ENCODE data around the gene ERC1.

ERC1 gene

DNA sequence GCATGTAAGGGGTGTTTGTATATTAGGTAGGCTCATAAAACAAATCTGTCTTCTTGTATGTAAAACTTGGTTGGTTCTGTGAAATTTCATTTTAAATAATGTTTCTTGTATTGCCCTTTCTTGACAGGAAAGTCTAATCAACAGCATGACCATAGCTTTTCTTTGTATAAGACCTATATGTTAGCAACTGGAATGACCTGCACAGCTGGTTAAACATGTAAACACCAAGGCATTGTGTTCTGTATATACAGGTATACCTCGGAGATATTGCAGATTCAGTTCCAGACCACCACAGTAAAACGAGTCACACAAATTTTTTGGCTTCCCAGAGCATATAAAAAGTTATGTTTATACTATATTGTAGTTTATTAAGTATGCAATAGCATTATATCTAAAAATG lies 183.6 kb downstream of the ERC1 start:
- H3K36me3 ChIP-seq (ENCODE audit: control insufficient read depth, low read length): no peaks in the 10 kb centered on the region
- no peak for TF ChIP-seq EZH2phosphoT487 (IDR thresholded peaks at IDR 0.05; ENCODE audit: borderline replicate concordance, low read length)
- TF ChIP-seq, protein P1, sequence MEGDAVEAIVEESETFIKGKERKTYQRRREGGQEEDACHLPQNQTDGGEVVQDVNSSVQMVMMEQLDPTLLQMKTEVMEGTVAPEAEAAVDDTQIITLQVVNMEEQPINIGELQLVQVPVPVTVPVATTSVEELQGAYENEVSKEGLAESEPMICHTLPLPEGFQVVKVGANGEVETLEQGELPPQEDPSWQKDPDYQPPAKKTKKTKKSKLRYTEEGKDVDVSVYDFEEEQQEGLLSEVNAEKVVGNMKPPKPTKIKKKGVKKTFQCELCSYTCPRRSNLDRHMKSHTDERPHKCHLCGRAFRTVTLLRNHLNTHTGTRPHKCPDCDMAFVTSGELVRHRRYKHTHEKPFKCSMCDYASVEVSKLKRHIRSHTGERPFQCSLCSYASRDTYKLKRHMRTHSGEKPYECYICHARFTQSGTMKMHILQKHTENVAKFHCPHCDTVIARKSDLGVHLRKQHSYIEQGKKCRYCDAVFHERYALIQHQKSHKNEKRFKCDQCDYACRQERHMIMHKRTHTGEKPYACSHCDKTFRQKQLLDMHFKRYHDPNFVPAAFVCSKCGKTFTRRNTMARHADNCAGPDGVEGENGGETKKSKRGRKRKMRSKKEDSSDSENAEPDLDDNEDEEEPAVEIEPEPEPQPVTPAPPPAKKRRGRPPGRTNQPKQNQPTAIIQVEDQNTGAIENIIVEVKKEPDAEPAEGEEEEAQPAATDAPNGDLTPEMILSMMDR (IDR thresholded peaks at IDR 0.05; ENCODE audit: low read depth, low read length, poor library complexity, severe bottlenecking): no peak
- H3K27ac ChIP-seq (ENCODE audit: low read depth, low read length): no peak overlapping the region
- no peaks in the 10 kb centered on the region for H4K20me1 ChIP-seq (ENCODE audit: control insufficient read depth, insufficient read depth, low read depth, low read length)
- no peaks in the 10 kb centered on the region for H3K9me2 ChIP-seq (replicated peaks; ENCODE audit: control insufficient read depth, low read length)
- H3K79me2 ChIP-seq (ENCODE audit: control insufficient read depth, low read length): no peaks in the 10 kb centered on the region
- no peaks in the 10 kb centered on the region for H3F3A ChIP-seq (ENCODE audit: control insufficient read depth, insufficient read depth)
- no peak overlapping the region for H3K4me3 ChIP-seq (ENCODE audit: low read length)
- no peak overlapping the region for H3K4me2 ChIP-seq (ENCODE audit: low read length)
- H3K4me1 ChIP-seq (ENCODE audit: control insufficient read depth, low read length): peaks cover 15% of the 10 kb centered on the region
- H3K27me3 ChIP-seq (ENCODE audit: control insufficient read depth, low read length): no peaks in the 10 kb centered on the region
- H3K9me3 ChIP-seq (ENCODE audit: control insufficient read depth, insufficient read depth, low read length): no peaks in the 10 kb centered on the region

DNA sequence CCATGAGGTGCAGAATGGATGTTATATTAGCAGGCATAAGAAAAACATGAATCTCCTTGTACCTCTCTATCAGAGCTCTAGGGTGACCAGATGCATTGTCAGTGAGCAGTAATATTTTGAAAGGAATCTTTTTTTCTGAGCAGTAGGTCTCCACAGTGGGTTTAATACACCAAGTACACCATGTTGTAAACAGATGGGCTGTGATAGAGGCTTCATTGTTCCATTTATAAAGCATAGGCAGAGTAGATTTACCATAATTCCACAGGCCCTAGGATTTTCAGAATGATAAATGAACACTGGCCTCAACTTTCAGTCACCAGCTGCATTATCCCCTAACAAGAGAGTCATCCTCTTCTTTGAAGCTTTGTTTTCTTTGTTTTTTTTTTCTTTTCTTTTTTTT lies 185.2 kb downstream of the ERC1 start:
- no peak overlapping the region for H3K4me3 ChIP-seq (ENCODE audit: low read length)
- no peak overlapping the region for H3K4me2 ChIP-seq (ENCODE audit: low read length)
- H3K36me3 ChIP-seq (ENCODE audit: control insufficient read depth, low read length): no peaks in the 10 kb centered on the region
- no peak overlapping the region for H3K27ac ChIP-seq (ENCODE audit: low read depth, low read length)
- H3K79me2 ChIP-seq (ENCODE audit: control insufficient read depth, low read length): no peaks in the 10 kb centered on the region
- no peaks in the 10 kb centered on the region for H3K9me3 ChIP-seq (ENCODE audit: control insufficient read depth, insufficient read depth, low read length)
- no peaks in the 10 kb centered on the region for H3F3A ChIP-seq (ENCODE audit: control insufficient read depth, insufficient read depth)
- no peaks in the 10 kb centered on the region for H3K9me2 ChIP-seq (replicated peaks; ENCODE audit: control insufficient read depth, low read length)
- peaks cover 15% of the 10 kb centered on the region for H3K4me1 ChIP-seq (ENCODE audit: control insufficient read depth, low read length)
- TF ChIP-seq, protein P1 (IDR thresholded peaks at IDR 0.05; ENCODE audit: low read depth, low read length, poor library complexity, severe bottlenecking): no peak
- TF ChIP-seq EZH2phosphoT487 (IDR thresholded peaks at IDR 0.05; ENCODE audit: borderline replicate concordance, low read length): no peak
- H4K20me1 ChIP-seq (ENCODE audit: control insufficient read depth, insufficient read depth, low read depth, low read length): no peaks in the 10 kb centered on the region
- no peaks in the 10 kb centered on the region for H3K27me3 ChIP-seq (ENCODE audit: control insufficient read depth, low read length)

DNA sequence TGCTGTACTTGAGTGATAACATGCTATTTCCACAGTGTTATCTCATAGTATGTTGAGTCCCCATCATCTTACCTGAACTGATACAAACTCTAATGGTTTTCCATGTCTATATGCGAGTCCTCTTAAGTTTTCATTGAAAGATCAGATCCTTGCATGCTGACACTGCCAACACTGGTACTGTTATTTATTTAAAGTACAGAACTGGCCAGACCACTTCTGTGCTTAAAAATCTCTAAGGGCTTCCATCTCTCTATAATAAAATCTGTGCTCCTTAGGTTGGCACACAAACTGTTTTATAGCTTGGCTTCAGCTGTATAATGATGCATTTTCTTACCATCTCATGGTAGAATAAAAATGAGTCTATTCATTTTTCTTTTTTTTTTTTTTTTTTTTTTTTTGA lies 188.1 kb downstream of the ERC1 start:
- no peak for TF ChIP-seq EZH2phosphoT487 (IDR thresholded peaks at IDR 0.05; ENCODE audit: borderline replicate concordance, low read length)
- TF ChIP-seq, protein P1 (IDR thresholded peaks at IDR 0.05; ENCODE audit: low read depth, low read length, poor library complexity, severe bottlenecking): no peak
- Histone ChIP-seq H4K20me1 (ENCODE audit: control insufficient read depth, insufficient read depth, low read depth, low read length) (no peaks in the 10 kb centered on the region), H3K27me3 (ENCODE audit: control insufficient read depth, low read length) (no peaks in the 10 kb centered on the region), H3F3A (ENCODE audit: control insufficient read depth, insufficient read depth) (no peaks in the 10 kb centered on the region), H3K36me3 (ENCODE audit: control insufficient read depth, low read length) (peaks cover 6% of the 10 kb centered on the region; the same call in 1 of the 2 replicates), H3K4me3 (ENCODE audit: low read length) (no peak overlapping the region), H3K4me2 (ENCODE audit: low read length) (no peak overlapping the region), H3K79me2 (ENCODE audit: control insufficient read depth, low read length) (no peaks in the 10 kb centered on the region), H3K9me3 (ENCODE audit: control insufficient read depth, insufficient read depth, low read length) (no peaks in the 10 kb centered on the region), H3K9me2 (replicated peaks; ENCODE audit: control insufficient read depth, low read length) (no peaks in the 10 kb centered on the region), H3K4me1 (ENCODE audit: control insufficient read depth, low read length) (peaks cover 2% of the 10 kb centered on the region), H3K27ac (ENCODE audit: low read depth, low read length) (no peak overlapping the region)

DNA sequence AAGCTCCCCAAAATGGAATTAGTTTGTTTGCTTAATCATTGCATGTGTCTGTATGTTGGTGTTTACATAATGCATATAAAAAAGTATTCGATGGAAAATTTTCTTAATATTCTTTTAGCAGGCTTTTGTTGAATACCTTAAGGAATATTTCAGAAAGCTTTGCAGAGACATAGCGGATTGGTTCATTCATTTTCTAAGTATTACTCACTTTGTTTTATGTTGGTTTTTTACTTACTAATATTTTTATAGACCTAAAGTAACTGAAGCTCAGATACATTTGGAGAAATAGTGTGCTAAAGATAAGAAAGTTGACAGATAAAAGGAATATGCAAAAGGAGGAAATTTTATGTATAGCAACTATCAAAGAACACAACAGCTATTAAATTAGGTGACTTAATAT lies 191.0 kb downstream of the ERC1 start:
- Histone ChIP-seq H3F3A (ENCODE audit: control insufficient read depth, insufficient read depth) (no peaks in the 10 kb centered on the region), H3K9me2 (replicated peaks; ENCODE audit: control insufficient read depth, low read length) (no peaks in the 10 kb centered on the region), H3K27me3 (ENCODE audit: control insufficient read depth, low read length) (no peaks in the 10 kb centered on the region), H3K4me1 (ENCODE audit: control insufficient read depth, low read length) (no peaks in the 10 kb centered on the region), H3K4me3 (ENCODE audit: low read length) (no peak overlapping the region), H3K79me2 (ENCODE audit: control insufficient read depth, low read length) (no peaks in the 10 kb centered on the region), H3K4me2 (ENCODE audit: low read length) (no peak overlapping the region), H3K27ac (ENCODE audit: low read depth, low read length) (no peak overlapping the region), H3K36me3 (ENCODE audit: control insufficient read depth, low read length) (peaks cover 15% of the 10 kb centered on the region), H4K20me1 (ENCODE audit: control insufficient read depth, insufficient read depth, low read depth, low read length) (no peaks in the 10 kb centered on the region), H3K9me3 (ENCODE audit: control insufficient read depth, insufficient read depth, low read length) (no peaks in the 10 kb centered on the region)
- TF ChIP-seq, protein P1 (IDR thresholded peaks at IDR 0.05; ENCODE audit: low read depth, low read length, poor library complexity, severe bottlenecking): no peak
- no peak for TF ChIP-seq EZH2phosphoT487 (IDR thresholded peaks at IDR 0.05; ENCODE audit: borderline replicate concordance, low read length)

All from DOHH2 (cell line).